Gastroesophageal sphincter (tissue), 3 donors: ENCODE data around the gene KIRREL3.

ENCODE experiments used
- CTCF ChIP-seq, 4 experiments: fragments of 200-600 bp in 2 of 4; fragments of 450-650 bp in 2 of 4; sonication (generic) in 1 of 4; IDR thresholded peaks; one replicate each; pipeline ENCODE4 v1.5.1; 2017 to 2019; ENCODE audit warnings: antibody characterized with exemption in 4 of 4, mild to moderate bottlenecking in 2 of 4, moderate library complexity in 2 of 4
- POLR2A ChIP-seq, 2 donors: fragments of 450-650 bp; IDR thresholded peaks; one replicate each; pipeline ENCODE4 v1.6.1; 2017; ENCODE audit warnings: antibody characterized with exemption in 2 of 2, mild to moderate bottlenecking in 2 of 2, moderate library complexity in 1 of 2

- TF ChIP-seq POLR2A (IDR thresholded peaks at IDR 0.05) (no peak), CTCF (IDR thresholded peaks at IDR 0.05) (no peak)
Observed at GRCh38 chr11:126939552-126939951, 61.0 kb downstream of the KIRREL3 start.
